C1 segment of cervical spinal cord (tissue), 14 donors: ENCODE measurements around the gene ILF3.

Experiments used
- DNase-seq, 14 donors: peaks; one replicate each; lab custom pipeline; 2025; lab: John Stamatoyannopoulos, UW

ILF3 gene

GRCh38 chr19:10653732-10654609 lies at the start of gene ILF3:
TSS of gene ILF3 (plus strand) at chr19:10654346. CDS start at chr19:10670606, 16,260 bp downstream.
- peak; percentile 98 to 100 (median 99) for DNase-seq

- peak in 3 of 14 donors; percentile 4 to 31 (median 16) for DNase-seq
These were observed 49.6 kb upstream of the ILF3 start for GRCh38 chr19:10604460-10604980.

DNA sequence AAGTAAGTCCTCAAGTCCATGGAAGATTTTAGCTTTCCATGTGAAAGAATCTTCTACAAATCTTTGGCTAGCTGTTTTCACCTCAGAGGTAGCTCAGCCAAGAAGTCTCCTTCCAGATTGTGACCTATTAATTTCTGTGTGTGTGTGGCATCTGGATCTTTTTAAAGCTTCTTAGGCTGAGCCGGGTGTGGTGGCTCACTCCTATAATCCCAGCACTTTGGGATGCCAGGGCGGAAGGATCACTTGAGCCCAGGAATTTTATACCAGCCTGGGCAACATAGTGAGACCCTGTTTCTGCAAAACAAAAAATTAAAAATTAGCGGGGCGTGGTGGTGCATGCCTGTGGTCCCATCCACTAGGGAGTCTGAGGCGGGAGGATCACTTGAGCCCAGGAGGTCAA lies 42.2 kb upstream of the ILF3 start:
- no peak for DNase-seq

DNA sequence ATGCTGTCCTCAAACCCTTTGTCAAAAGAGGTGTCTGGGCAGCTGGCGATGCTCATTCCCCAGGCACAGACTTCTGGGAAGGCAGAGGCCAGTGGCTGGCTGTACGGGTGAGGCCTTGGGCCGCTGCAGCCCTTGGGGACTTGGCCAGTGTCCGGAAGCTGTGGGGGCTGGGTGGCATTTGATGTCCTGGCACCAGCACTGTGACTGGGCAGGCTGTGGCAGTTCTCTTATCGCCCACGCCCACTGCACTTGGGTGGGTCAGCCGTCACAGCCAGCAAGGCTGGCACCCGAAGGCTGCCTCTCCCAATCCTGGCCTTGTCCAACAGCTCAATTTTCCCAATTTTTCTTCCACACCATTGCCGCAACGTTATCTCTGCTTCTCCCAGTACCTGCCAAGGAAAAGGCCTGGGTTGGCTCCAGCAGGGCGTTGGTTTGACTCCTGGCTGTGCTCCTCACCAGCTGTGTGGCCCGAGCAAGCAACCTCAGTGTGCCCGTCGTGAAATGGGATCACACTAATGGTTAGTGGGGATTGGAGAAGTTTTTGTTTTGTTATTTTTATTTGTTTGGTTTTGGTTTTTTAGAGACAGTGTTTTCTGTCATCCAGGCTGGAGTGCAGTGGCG lies 41.5 kb upstream of the ILF3 start:
- DNase-seq, result peak in 13 of 14 donors; percentile 11 to 66 (median 44)

- no peak for DNase-seq
These were observed 38.6 kb upstream of the ILF3 start for GRCh38 chr19:10615429-10616023.

GRCh38 chr19:10617409-10618121 lies 36.6 kb upstream of the ILF3 start:
- DNase-seq, result no peak

- no peak for DNase-seq
These were observed 35.3 kb upstream of the ILF3 start for GRCh38 chr19:10618846-10619245.

DNA sequence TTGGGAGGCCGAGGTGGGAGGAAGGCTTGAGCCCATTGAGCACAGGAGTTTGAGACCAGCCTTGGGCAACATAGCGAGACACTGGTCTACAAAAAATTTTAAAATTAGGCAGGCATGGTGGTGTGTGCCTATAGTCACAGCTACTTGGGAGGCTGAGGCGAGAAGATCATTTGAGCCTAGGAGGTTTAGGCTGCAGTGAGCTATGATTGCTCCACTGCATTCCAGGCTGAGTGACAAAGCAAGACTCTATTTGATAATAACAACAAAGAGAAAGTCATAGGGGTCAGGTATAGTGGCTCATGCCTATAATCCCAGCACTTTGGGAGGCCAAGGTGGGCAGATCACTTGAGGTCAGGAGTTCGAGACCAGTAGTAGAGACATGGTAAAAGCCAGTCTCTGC lies 33.4 kb upstream of the ILF3 start:
- DNase-seq, result no peak

DNA sequence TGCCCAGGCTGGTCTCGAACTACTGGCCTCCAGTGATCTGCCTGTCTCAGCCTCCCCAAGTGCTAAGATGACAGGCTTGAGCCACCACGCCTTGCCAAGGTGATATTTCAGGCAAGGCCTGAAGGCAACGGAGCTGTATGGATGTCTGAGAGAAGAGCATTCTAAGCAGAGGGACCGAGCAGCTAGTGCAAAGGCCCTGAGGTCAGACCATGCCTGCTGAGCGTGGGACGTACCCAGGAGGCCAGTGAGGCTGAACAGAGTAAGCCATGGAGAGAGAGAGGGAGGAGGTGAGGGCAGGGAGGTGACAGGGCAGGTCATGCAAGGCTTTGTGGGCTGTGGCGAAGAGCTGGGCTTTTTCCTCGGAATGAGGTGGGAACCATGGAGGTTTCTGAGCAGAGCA lies 32.2 kb upstream of the ILF3 start:
- DNase-seq, result no peak

GRCh38 chr19:10624585-10624984 lies 29.6 kb upstream of the ILF3 start:
- DNase-seq, result no peak

- peak in 13 of 14 donors; percentile 16 to 87 (median 70) for DNase-seq
These were observed 29.0 kb upstream of the ILF3 start, which contains the start of gene SLC44A2 for GRCh38 chr19:10625003-10625761. TSS of gene SLC44A2 (plus strand) at chr19:10625553. CDS start at chr19:10625634, 81 bp downstream.

DNA sequence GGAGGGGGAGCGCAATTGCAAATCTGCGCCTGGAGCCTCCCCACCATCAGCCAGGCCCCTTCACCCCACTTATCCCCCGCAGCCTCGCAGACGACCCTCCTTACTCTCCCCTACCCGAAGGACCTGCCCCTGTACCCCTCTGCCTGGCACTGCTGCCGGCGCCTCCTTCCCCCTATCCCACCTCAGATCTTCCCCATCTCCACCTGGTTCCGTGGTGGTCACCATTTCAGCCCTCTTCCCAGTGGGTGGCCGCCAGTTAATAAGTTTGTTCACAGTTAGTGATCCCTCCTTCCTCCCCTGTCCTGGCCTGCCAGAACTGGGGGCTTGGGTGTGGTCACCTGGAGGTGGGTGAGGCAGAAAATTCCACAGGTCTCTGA lies 28.4 kb upstream of the ILF3 start:
- DNase-seq, result no peak

DNA sequence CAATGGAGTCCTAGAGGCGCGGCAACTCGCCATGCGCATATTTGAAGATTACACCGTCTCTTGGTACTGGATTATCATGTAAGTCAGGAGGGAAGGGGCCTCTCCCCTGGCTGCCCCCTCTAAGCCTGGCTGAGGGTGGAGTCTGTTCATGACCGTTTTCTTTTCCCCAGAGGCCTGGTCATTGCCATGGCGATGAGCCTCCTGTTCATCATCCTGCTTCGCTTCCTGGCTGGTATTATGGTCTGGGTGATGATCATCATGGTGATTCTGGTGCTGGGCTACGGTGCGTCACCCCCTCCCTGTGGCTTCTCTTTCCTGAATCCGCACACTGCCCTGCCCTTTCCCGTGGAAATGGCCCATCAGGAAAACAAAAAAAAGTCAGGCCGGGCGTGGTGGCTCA lies 22.3 kb upstream of the ILF3 start:
- DNase-seq, result no peak

GRCh38 chr19:10634430-10634829 lies 19.7 kb upstream of the ILF3 start:
- DNase-seq, result no peak

DNA sequence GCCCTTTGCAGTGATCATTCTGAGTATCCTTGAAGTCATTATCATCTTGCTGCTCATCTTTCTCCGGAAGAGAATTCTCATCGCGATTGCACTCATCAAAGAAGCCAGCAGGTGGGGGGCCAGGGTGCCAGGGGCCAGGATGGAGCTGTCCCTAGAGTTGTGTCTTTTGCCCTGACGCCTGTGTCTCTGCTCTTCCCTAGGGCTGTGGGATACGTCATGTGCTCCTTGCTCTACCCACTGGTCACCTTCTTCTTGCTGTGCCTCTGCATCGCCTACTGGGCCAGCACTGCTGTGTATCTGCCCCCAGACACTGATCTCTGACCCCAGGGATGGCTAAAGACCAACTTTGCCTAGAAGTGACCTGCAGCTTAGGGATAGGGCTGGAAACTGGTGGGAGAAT lies 19.2 kb upstream of the ILF3 start:
- no peak for DNase-seq

- peak in 1 of 14 donors; percentile 6 for DNase-seq
These were observed 17.7 kb upstream of the ILF3 start for GRCh38 chr19:10636304-10636972.

- DNase-seq, result no peak
These were observed 16.3 kb upstream of the ILF3 start for GRCh38 chr19:10637894-10638293.

DNA sequence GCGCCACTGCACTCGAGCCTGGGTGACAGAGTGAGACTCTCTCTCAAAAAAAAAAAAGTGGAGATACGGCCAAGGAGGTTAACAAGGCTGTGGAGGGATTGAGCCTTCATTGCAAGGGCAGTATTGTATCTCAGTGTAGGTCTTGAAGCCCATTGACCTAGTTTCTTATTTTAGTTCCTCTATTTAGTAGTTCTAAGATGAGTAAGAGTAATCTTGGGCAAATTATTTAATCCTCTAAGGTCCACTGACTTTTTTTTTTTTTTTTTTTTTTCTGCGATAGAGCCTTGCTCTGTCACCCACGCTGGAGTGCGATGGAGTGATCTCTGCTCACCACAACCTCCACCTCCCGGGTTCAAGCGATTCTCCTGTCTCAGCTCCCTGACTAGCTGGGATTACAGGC lies 14.3 kb upstream of the ILF3 start:
- DNase-seq, result no peak

GRCh38 chr19:10640361-10640760 lies 13.8 kb upstream of the ILF3 start:
- DNase-seq, result no peak

- no peak for DNase-seq
These were observed 12.9 kb upstream of the ILF3 start for GRCh38 chr19:10641248-10641647.
